ENCODE data around the gene TBCD. TPM values are rescaled to one million over a fixed set of nuclear protein-coding genes. Genes with fewer than 3 reads are reported as not detected.

TBCD gene
- total RNA-seq, 1 experiment from 2014 or later, result 173 TPM

DNA sequence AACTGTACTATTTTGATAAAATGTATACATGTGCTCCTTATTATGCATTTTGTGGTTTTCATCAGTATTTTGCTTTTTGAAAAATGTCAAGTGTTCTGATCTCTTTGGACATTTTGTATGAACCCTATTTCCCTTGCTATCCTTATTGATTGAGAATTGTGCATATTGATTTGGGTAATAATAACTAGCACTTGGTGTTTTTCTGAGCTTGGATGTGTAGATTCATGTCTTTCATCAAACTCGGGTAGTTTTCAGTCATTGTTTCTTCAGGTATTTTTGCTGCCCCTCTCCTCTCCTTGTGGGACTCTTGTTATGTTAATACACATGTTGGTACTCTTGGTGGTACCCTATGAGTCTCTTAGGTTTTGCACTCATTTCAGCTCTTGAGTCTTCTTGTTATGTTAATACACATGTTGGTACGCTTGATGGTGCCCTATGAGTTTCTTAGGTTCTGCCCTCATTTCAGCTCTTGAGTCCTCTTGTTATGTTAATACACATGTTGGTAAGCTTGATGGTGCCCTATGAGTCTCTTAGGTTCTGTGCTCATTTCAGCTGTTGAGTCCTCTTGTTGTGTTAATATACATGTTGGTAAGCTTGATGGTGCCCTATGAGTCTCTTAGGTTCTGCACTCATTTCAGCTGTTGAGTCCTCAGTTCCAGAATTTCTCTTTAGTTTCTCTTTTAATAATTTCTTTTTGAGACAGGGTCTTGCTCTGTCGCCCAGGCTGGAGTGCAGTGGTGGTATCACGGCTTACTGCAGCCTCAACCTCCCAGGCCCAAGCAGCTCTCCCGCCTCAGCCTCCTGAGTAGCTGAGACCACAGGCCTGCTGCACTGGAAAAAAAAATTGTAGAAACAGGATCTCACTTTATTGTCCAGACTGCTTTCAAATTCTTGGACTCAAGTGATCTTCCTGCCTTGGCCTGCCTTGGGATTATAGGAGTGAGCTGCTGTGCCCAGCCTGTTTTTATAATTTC, 68.7 kb downstream of the TBCD start:
- CTCF ChIA-PET, result interaction anchor here (1.5 to 1.7 kb wide), 2 partner anchors 20 to 39 kb away, joined by 5 to 10 read pairs; no protein-coding TSS in a partner anchor
- Mint-ChIP-seq H3K4me1 (peaks cover 40% of the 10 kb centered on the region), H3K36me3 (peaks cover 55% of the 10 kb centered on the region), H3K4me3 (no peak overlapping the region), H3K27me3 (ENCODE audit: low read depth) (no peaks in the 10 kb centered on the region), H3K9me3 (peaks cover 5% of the 10 kb centered on the region), H3K27ac (peak overlapping the region; percentile 83; the same call in 1 of the 2 replicates)
- DNase-seq (ENCODE audit: low spot score) (no peak), ATAC-seq (peak; percentile 76)
- TF ChIP-seq ZNF121 (CRISPR knock-in tag; IDR thresholded peaks at IDR 0.05) (peak; percentile 96), SP1 (CRISPR knock-in tag; conservative IDR thresholded peaks at IDR 0.05) (no peak), FOXJ3 (CRISPR knock-in tag; IDR thresholded peaks at IDR 0.05; ENCODE audit: borderline replicate concordance) (no peak), GTF2I (CRISPR knock-in tag; conservative IDR thresholded peaks at IDR 0.05) (0 out of 2 replicates have a peak, but pooled peaks have one; percentile 20)
- TF ChIP-seq, protein P1, sequence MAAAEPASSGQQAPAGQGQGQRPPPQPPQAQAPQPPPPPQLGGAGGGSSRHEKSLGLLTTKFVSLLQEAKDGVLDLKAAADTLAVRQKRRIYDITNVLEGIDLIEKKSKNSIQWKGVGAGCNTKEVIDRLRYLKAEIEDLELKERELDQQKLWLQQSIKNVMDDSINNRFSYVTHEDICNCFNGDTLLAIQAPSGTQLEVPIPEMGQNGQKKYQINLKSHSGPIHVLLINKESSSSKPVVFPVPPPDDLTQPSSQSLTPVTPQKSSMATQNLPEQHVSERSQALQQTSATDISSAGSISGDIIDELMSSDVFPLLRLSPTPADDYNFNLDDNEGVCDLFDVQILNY (CRISPR knock-in tag; IDR thresholded peaks at IDR 0.05), result no peak
- POLR2A ChIA-PET, result no interaction called here

DNA sequence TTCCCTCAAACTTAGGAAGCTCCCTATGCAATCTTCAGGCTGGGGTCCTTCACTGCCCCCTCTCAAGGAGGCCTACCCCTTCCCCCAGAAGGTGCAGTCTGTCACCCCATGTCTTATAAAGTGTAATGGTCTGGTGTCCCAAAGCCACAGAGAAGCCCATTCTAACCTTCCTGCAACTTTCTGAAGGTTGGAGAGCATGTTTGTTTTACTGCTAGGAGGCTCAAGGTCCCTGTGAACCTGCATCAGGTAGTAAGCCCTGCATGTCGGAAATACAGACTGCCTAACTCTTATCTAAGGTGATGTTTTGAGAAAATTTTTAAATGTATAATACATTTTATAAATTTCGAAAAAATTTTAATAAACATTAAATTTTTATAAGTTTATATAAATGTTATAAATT, 69.7 kb downstream of the TBCD start:
- Mint-ChIP-seq H3K9me3 (peaks cover 5% of the 10 kb centered on the region), H3K27me3 (ENCODE audit: low read depth) (no peaks in the 10 kb centered on the region), H3K27ac (no peak overlapping the region), H3K4me3 (no peak overlapping the region), H3K36me3 (peaks cover 45% of the 10 kb centered on the region), H3K4me1 (peaks cover 40% of the 10 kb centered on the region)
- DNase-seq (ENCODE audit: low spot score) (no peak), ATAC-seq (no peak)
- ChIA-PET CTCF (interaction anchor here (1.5 to 1.7 kb wide), 2 partner anchors 19 to 40 kb away, joined by 5 to 10 read pairs; no protein-coding TSS in a partner anchor), POLR2A (no interaction called here)
- TF ChIP-seq SP1 (CRISPR knock-in tag; conservative IDR thresholded peaks at IDR 0.05), result no peak
- no peak for TF ChIP-seq KAT7 (CRISPR knock-in tag; IDR thresholded peaks at IDR 0.05; ENCODE audit: borderline replicate concordance)
- TF ChIP-seq, protein P2, sequence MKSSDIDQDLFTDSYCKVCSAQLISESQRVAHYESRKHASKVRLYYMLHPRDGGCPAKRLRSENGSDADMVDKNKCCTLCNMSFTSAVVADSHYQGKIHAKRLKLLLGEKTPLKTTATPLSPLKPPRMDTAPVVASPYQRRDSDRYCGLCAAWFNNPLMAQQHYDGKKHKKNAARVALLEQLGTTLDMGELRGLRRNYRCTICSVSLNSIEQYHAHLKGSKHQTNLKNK (CRISPR knock-in tag; IDR thresholded peaks at IDR 0.05), result no peak
- TF ChIP-seq, protein P3, sequence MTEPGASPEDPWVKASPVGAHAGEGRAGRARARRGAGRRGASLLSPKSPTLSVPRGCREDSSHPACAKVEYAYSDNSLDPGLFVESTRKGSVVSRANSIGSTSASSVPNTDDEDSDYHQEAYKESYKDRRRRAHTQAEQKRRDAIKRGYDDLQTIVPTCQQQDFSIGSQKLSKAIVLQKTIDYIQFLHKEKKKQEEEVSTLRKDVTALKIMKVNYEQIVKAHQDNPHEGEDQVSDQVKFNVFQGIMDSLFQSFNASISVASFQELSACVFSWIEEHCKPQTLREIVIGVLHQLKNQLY (CRISPR knock-in tag; IDR thresholded peaks at IDR 0.05), result no peak
- TF ChIP-seq, protein P4, sequence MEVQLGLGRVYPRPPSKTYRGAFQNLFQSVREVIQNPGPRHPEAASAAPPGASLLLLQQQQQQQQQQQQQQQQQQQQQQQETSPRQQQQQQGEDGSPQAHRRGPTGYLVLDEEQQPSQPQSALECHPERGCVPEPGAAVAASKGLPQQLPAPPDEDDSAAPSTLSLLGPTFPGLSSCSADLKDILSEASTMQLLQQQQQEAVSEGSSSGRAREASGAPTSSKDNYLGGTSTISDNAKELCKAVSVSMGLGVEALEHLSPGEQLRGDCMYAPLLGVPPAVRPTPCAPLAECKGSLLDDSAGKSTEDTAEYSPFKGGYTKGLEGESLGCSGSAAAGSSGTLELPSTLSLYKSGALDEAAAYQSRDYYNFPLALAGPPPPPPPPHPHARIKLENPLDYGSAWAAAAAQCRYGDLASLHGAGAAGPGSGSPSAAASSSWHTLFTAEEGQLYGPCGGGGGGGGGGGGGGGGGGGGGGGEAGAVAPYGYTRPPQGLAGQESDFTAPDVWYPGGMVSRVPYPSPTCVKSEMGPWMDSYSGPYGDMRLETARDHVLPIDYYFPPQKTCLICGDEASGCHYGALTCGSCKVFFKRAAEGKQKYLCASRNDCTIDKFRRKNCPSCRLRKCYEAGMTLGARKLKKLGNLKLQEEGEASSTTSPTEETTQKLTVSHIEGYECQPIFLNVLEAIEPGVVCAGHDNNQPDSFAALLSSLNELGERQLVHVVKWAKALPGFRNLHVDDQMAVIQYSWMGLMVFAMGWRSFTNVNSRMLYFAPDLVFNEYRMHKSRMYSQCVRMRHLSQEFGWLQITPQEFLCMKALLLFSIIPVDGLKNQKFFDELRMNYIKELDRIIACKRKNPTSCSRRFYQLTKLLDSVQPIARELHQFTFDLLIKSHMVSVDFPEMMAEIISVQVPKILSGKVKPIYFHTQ (CRISPR knock-in tag; IDR thresholded peaks at IDR 0.05), result no peak
- TF ChIP-seq, protein P5, sequence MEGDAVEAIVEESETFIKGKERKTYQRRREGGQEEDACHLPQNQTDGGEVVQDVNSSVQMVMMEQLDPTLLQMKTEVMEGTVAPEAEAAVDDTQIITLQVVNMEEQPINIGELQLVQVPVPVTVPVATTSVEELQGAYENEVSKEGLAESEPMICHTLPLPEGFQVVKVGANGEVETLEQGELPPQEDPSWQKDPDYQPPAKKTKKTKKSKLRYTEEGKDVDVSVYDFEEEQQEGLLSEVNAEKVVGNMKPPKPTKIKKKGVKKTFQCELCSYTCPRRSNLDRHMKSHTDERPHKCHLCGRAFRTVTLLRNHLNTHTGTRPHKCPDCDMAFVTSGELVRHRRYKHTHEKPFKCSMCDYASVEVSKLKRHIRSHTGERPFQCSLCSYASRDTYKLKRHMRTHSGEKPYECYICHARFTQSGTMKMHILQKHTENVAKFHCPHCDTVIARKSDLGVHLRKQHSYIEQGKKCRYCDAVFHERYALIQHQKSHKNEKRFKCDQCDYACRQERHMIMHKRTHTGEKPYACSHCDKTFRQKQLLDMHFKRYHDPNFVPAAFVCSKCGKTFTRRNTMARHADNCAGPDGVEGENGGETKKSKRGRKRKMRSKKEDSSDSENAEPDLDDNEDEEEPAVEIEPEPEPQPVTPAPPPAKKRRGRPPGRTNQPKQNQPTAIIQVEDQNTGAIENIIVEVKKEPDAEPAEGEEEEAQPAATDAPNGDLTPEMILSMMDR (IDR thresholded peaks at IDR 0.05), result no peak
- TF ChIP-seq ZNF138 (CRISPR knock-in tag; conservative IDR thresholded peaks at IDR 0.05), result no peak
- TF ChIP-seq ZNF317 (CRISPR knock-in tag; IDR thresholded peaks at IDR 0.05; ENCODE audit: borderline replicate concordance, low read depth), result no peak
- TF ChIP-seq, protein P6, sequence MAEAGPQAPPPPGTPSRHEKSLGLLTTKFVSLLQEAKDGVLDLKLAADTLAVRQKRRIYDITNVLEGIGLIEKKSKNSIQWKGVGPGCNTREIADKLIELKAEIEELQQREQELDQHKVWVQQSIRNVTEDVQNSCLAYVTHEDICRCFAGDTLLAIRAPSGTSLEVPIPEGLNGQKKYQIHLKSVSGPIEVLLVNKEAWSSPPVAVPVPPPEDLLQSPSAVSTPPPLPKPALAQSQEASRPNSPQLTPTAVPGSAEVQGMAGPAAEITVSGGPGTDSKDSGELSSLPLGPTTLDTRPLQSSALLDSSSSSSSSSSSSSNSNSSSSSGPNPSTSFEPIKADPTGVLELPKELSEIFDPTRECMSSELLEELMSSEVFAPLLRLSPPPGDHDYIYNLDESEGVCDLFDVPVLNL (CRISPR knock-in tag; IDR thresholded peaks at IDR 0.05; ENCODE audit: borderline replicate concordance, low read depth), result no peak
- TF ChIP-seq ZNF416 (CRISPR knock-in tag; IDR thresholded peaks at IDR 0.05), result no peak
- no peak for TF ChIP-seq JAZF1 (CRISPR knock-in tag; IDR thresholded peaks at IDR 0.05)
- TF ChIP-seq, protein P7, sequence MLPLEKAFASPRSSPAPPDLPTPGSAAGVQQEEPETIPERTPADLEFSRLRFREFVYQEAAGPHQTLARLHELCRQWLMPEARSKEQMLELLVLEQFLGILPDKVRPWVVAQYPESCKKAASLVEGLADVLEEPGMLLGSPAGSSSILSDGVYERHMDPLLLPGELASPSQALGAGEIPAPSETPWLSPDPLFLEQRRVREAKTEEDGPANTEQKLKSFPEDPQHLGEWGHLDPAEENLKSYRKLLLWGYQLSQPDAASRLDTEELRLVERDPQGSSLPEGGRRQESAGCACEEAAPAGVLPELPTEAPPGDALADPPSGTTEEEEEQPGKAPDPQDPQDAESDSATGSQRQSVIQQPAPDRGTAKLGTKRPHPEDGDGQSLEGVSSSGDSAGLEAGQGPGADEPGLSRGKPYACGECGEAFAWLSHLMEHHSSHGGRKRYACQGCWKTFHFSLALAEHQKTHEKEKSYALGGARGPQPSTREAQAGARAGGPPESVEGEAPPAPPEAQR (CRISPR knock-in tag; IDR thresholded peaks at IDR 0.05), result no peak
- TF ChIP-seq NFATC4 (CRISPR knock-in tag; IDR thresholded peaks at IDR 0.05), result no peak
- TF ChIP-seq MYBL2 (CRISPR knock-in tag; IDR thresholded peaks at IDR 0.05), result no peak
- no peak for TF ChIP-seq SMAD3 (CRISPR knock-in tag; IDR thresholded peaks at IDR 0.05; ENCODE audit: borderline replicate concordance)
- no peak for TF ChIP-seq ELF4 (CRISPR knock-in tag; IDR thresholded peaks at IDR 0.05; ENCODE audit: low read depth)
